GM19452 (cell line): ENCODE results near the gene MPZL3.
A peak's percentile ranks its signal among the peaks of the same experiment; 100 is the strongest.

Experiments used
- ATAC-seq: cut with Tn5 transposase; IDR thresholded peaks from one replicate; pipeline ENCODE4 v1.9.1; 2021; ENCODE audit not compliant: unreplicated experiment

MPZL3 gene

DNA sequence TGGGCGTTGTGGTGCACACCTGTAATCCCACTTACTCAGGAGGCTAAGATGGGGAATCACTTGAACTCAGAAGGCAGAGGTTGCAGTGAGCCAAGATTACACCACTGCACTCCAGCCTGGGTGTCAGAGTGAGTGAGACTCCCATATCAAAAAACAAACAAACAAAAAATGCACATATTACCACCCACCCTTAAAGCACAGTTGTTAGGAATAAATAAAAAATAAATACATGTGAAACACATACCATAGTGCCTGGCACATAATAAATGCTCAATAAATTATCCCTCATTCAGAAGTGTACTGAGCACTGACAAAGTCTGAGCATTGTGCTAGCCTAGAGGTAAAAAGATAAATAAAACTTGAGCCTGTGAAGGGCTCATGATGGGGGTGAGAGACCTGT, 18.3 kb downstream of the MPZL3 start:
- no peak for ATAC-seq

DNA sequence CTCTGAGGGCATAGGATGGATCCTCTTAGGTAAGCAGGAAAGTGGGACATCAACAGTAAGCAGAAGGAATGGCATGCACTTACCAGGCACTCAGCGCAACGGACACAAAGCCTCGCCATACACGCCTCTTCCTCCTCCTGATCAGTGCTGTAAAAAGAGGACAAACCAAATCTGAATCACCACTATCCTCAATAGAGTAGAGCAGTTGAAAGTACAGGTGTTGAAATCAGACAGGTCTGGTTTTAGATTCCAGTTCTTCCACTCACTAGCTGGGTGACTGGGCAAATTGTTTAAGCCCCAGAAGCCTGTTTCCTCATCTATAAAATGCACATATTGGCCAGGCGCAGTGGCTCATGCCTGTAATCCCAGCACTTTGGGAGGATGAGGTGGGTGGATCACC, 18.8 kb downstream of the MPZL3 start:
- ATAC-seq, result no peak

DNA sequence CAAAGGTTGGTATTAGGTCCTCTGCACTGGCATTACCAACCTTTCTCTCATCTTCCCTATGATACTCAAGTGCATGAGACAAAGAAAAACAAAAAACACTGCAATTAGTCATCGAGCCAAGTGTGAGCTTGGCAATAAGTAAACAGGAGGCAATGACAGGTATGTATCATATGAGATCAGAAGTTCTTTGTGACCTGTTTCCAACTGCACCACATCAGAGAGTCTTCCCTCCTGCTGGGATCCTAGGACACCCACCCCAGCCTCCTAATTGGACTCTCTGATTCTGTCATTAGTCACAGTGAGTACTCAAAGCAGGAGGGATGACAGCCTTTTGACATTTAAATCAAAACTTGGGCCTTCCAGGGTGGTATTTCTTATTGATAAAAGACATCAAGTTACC, 19.5 kb downstream of the MPZL3 start:
- no peak for ATAC-seq

DNA sequence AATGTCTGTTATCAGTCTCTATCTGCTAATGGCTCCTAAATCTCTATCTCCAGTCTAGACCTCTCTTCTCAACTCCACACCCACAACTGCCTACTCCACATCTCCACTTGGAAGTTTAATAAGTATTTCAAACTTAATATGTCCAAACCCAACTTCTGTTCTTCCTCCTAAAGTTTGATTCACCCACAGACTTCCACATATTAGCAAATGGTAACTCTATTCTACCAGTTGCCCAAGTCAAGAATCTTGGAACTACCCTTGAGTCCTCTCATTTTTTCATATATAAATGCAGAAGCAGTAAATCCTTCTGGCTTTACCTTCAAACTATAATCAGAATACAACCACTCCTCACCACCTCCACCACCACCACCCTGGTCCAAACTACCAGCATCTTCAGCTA, 20.7 kb downstream of the MPZL3 start:
- ATAC-seq, result no peak

DNA sequence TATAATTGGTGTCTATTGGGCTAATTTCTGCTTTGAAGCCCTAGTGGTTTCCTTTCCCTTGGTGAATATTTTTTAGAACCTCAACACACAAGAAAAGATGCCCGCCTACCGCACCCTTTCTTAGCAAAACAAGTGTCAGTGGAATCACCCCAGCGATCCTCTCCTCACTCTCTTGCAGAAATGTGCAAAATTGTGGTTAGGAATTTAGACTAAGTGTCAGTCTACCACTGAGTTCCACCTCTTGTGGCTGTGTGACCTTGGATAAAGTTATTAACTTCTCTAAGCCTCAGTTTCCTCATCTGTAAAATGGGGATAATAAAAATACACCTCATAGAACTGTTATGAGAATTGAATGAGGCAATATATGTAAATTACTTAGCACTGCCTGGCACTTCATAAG, 22.1 kb downstream of the MPZL3 start:
- ATAC-seq, result no peak

DNA sequence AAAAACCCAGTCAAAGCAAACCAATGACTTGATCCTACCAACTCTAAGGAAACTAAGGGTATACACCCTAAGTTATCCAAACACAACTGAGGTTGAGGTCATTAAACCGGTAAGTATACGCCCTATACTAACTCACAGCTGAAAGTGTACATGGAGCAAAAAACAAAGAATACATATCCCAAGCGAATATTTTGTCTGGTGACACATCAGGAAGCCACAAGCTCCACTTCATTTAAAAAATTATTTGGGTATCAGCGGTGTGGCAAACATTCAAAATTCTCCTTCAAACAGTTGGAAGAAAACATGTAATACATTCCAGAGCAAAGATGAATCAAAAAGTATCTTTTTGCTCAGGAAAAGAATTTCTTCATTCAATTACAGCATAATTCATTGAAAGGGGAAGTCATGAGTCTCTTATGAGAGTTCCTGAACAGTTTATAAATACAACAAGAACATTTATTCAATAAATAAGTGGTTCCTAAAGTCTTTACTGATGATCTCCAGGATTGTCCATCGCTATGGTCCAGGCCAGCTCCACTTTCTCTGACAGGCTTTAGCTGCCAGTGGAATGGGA, 22.8 kb downstream of the MPZL3 start:
- no peak for ATAC-seq

DNA sequence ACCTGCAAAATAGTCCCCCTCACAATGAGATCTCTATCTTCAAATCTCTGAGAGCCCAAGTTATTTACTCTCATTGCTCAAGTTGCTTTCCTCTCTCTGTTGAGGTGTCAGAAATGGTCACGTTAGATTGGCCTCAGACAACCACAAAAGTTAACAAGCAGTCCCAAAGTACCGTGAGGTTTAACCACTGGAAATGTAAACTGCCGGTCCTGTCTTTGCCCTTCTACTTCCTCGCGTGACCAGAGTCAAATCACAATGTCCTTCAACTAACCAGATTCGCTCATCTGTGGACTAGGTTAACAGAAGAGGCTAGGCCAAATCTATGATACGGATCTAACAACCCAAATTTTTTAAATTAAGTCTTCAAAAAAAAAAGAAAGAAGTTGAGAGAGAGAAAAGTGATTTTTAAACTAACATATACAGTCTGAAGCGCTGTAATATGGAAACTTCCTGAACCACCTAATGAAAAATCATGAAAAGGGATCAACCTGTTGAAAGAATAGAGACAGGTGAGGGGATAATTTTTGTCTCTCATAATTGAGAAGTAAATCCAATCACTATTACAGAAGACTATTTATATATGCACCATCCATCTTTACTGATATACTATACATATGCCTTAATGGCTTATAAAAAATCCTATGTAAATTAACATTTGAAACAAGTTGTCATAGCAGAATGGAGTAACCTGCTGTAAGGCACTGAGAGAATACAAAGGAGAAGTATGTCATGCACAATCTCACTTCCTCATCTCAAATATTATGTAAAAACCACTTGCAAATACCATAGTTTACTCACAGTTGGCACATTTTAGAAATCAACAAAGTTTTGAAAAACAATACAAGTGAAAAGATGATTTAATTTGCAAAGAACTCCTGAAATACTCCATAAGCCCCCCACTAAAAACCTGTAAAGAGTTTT, 24.0 kb downstream of the MPZL3 start:
- peak; percentile 64 for ATAC-seq

DNA sequence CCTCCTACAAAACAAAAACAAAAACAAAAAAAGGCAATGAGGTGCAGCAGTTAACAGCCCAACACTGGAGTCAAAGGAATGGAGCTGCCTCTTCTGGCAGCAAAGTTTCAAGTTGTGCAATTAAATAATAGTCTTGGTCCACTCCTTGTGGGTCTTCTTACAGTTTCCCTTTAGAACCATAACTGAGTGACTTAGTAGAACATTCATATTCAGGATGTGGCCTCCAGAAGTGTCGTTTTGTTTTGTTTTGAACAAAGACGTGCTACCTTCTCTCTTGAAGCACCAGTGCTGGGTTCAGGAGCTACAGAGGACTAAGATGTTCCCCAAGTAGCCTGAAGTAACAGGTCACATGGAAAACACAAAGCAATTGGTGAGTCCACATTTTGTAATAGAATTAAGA, 25.4 kb downstream of the MPZL3 start:
- no peak for ATAC-seq

DNA sequence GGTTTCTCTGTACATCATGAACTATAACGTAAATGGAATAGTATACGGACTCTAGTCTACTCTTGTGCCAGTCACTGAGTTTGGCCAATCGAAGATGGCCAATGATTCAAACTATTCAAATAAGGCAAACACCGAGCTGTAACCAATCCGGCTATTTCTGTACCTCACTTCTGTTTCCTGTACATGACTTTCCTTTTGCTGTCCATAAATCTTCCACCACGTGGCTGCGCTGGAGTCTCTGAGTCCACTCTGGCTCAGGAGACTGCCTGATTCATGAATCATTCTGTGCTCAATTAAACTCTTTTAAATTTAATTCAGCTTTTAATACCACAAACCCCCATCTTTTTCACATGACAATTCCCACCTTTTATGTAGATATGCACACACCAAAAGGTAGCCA, 25.9 kb downstream of the MPZL3 start:
- no peak for ATAC-seq

DNA sequence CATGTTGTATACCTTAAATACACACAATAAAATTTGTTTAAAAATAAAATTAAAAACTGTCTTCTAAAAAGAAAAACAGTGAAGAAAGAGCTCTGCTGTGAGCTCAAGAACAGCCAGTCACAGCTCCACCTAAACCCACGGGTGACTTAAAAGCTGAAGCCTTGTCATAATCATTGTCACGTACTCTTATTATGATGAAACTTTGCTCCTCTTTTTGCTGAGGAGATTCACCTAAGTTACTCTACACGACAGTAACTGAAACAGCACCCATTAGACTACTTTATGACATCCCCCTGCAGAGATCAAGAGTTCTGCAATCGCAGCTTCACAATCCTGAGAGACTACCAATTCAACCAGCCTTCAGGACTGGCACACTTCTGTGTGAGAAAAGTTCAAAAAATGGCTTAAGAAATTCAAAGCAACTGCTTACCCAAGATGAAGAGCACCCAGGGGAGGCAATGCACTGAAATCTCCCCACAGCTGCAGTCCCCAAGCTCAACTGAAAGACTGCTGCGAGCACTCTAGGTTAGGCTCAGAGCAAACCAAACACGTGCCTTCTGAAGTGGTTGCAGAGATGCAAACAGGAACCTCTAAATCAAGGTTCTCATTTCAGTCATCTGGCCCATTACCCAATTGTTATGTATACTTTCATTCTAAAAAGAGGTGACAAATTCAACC, 27.5 kb downstream of the MPZL3 start, which contains the start of gene JAML:
Gene JAML, minus strand, starts transcription at position 501 of the 678 bp plus-strand sequence. CDS start 10,145 bp downstream, outside the sequence.
- no peak for ATAC-seq

DNA sequence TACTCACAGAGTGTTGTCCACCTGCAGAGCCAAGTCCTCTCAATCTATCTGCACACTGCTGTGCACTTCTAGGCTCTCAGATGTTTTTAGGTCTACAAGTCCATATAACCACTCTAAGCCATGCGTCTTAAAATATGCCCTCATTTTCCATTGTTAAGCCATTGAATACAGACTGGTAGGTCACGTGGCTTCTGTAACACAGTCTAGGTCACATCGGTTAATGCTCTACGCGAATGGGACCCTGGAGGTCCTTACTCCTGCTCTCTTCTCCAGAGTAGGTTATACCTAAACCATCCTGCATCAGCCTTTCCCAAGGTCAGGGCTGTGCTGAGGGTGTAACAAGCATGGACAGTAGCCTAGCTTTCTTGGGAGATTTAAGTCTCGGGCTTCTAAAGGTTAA, 28.2 kb downstream of the MPZL3 start:
- ATAC-seq, result no peak

DNA sequence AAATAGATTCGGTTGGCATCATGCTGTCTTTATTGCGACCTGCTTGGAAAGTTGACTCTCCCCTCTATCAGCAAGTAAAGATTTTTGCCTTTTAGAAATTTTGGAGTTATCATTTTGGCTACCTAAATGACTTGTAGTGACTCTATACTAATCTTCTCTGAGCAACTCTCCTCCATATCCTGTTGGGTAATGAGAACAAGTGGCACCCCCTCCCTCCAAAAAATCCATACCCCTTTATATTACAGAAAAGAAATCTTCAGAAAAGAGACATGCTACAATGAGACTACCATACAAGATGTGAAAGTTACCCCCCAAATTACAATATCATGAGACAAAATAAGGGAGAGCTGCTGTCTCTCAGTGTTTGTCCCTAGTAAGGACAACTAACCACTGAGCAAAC, 28.6 kb downstream of the MPZL3 start:
- ATAC-seq, result no peak

DNA sequence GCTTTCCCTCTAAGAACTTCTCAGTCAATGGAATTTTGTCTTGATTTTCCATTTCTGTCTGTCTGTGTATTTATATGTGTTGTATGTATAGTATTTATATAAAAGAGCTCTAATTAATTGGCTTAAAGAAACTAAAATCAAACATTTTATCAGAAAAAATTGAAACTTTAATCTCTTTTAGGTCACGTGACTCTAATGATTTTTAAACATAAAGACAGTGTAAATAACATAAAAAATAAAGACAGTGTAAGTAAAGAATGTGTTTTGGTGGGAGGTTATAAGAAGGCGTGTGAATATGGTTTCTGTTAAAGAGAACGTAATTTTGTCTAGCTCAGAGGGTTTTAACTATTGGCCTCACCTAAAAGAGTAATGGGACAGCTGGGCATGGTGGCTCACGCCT, 29.7 kb downstream of the MPZL3 start:
- no peak for ATAC-seq

DNA sequence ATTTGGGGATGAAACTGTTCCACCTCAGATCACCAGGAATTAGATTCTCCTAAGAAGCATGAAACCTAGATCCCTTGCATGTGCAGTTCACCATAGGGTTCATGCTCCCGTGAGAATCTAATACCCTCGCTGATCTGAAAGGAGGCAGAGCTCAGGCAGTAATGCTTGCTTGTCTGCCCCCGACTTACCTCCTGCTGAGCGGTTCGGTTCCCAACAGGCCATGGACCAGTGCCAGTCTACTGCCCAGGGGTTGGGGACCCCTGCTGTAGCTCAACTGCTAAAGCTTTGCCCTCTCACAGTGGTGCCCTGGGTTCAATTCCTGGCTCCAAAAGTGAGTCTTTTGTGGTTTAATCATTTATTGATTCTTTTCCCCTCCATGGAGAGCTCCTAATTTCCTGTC, 30.7 kb downstream of the MPZL3 start:
- ATAC-seq, result no peak

DNA sequence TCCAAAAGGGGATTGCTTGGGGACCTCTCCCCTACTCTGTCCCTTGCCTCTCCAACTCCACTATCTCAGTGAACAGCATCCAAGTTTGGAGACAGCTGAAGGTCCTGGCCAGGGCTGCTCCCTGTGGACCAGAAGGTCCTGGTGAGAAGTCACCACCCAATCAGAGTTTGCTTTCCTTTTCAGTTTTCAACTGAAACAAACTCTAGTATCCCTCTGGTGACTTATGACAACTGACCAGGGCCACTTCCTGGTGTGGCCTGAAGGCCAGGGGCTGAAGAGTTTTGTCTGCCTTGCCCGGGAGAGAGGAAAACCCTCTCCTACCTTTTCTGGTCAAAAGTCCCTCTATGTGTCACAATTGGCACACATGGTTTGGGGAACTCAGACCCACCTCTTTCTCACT, 32.4 kb downstream of the MPZL3 start:
- ATAC-seq, result no peak

DNA sequence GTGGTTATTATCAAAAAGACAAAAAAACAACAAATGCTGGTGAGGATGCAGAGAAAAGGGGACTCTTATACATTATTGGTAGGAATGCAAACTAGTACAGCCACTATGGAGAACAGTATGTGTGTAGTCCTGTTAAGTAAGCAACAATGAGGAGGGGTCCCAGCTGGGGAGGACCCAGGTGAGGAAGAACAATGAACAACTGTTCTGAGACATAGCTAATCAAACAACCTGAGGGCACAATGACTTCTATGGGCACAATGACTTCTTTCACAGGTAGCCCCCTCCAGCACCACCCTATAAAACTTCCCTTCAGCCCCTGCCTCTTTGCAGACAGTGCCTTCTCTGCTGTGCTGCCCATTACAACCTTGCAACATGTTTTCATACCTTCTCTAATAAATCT, 32.9 kb downstream of the MPZL3 start:
- ATAC-seq, result no peak

DNA sequence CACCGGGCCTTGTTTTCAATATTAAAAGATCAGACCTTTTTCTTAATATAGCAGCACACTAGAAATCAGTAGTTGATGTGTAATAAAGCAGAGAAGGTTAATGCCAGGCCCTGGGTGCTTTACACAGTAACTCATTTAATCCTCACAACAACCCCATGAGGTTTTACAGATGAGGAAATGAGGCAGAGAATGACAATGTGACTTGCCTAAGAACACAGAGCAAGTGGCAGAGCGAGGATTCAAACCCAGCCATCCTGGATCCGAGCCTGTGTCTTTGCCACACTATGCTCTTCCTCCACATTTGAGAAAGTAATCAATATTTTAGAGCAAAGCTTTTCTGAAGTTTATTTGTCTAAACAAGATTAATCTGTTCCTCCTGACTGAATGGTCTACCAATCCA, 34.6 kb downstream of the MPZL3 start:
- no peak for ATAC-seq

DNA sequence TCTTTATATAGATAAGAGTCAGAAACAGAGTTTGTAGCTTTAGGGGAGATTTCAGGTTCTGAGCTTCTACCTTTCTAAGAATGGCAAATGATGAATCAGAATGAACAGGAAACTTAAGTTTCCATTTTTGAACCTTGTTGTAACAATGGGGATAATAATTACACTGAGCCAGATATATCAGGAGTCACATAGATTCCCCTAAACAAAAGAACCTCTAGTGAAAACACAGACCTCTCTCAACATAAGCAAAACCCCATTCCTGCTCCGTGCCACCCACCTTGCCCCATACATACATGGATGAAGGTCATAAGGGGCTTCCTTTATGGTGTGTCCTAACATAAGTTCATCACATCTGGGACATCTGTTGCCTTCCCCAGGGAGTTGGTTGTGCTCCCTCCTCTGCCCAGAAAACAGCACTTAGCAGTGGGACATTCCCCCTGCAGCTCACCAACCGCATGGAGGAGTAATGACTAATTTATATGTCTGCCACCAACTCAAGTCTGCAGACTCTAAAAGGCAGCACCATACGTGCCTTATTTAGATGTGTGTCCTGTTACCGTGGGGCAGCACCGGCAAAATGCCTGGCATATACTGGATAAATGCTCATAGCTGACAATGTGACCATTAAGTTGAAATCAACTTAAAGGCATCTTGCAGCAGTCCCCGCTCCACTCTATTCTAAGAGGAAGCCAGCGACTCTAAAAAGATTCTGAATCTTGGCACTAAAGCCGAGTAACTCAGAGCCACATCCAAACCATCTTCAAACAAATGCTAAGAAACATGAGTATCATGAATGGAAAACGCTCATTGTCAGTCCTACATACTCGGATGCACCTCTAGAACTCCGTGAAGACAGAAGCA, 35.3 kb downstream of the MPZL3 start:
- no peak for ATAC-seq

DNA sequence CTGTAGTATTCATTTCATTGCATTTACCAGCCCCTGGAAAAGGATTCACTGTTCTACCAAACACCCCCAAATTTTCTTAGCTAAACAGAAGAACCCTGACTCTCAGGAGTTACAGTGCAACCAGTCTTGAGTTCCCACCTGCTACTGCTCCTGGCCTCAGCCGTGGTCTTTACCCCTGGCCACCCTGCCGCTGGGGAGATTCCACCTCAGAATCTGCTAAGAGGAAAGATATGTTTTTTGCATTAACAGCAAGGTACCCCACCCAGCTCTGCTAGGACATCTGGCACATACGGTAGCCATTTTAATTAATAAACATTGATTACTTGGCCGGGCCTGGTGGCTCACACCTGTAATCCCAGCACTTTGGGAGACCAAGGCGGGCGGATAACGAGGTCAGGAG, 36.4 kb downstream of the MPZL3 start:
- ATAC-seq, result no peak

DNA sequence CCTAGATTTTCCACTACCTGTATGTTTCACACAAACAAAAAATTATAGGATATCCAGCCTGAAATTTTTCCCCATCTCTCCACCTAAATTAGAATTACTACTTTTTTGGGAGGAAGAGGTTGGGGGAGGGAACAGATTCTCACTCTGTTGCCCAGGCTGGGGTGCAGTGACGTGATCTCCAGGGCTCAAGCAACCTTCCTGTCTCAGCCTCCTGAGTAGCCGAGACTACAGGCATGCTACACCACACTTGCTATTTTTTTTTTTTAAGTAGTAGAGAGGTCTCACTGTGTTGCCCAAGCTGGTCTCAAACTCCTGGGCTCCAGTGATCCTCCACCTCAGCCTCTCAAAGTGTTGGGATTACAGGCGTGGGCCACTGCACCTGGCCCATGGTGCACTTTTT, 36.9 kb downstream of the MPZL3 start:
- ATAC-seq, result no peak
